Endothelial cell (in vitro differentiated cells): ENCODE measurements around the gene PRELID2. TPM values are rescaled to one million over a fixed set of nuclear protein-coding genes. Genes with fewer than 3 reads are reported as not detected.

Experiments used
- DNase-seq: peaks from one replicate; pipeline ENCODE4 v3.0.0; 2021; ENCODE audit warnings: low spot score
- H3K27ac Mint-ChIP-seq: one replicate; pipeline ENCODE4 v1.8.0; 2021; ENCODE audit warnings: mixed read lengths, inconsistent platforms; ENCODE audit not compliant: unreplicated experiment
- H3K27me3 Mint-ChIP-seq: one replicate; pipeline ENCODE4 v1.8.0; 2021; ENCODE audit warnings: mild to moderate bottlenecking, moderate library complexity, mixed read lengths, inconsistent platforms; ENCODE audit not compliant: unreplicated experiment
- H3K36me3 Mint-ChIP-seq: one replicate; pipeline ENCODE4 v1.8.0; 2021; ENCODE audit warnings: mild to moderate bottlenecking, low read depth, mixed read lengths, inconsistent platforms; ENCODE audit not compliant: unreplicated experiment
- H3K4me1 Mint-ChIP-seq: one replicate; pipeline ENCODE4 v1.8.0; 2021; ENCODE audit warnings: mild to moderate bottlenecking, mixed read lengths, inconsistent platforms; ENCODE audit not compliant: unreplicated experiment
- H3K4me3 Mint-ChIP-seq: one replicate; pipeline ENCODE4 v1.8.0; 2021; ENCODE audit warnings: mild to moderate bottlenecking, mixed read lengths, inconsistent platforms; ENCODE audit not compliant: unreplicated experiment
- H3K9me3 Mint-ChIP-seq: one replicate; pipeline ENCODE4 v1.8.0; 2021; ENCODE audit warnings: mixed read lengths, inconsistent platforms; ENCODE audit not compliant: unreplicated experiment
- total RNA-seq: library from RNA; stranded (reverse); fragmentation: NEBNext Ultra II Directional; extraction: Animal tissue kit (Norgen Biotek cat#: 25700); gene quantifications from one replicate; pipeline ENCODE4 v1.2.1, GENCODE V29; 2021; ENCODE audit not compliant: unreplicated experiment
- TF ChIP-seq, protein P1 (sequence below): fragments of 200-600 bp; sonication (generic); IDR thresholded peaks from one replicate; pipeline ENCODE4 v1.5.0; 2021; ENCODE audit warnings: antibody characterized with exemption; ENCODE audit not compliant: unreplicated experiment

The PRELID2 gene
- total RNA-seq, 1 donor from 2014 or later: 4.3 TPM

DNA sequence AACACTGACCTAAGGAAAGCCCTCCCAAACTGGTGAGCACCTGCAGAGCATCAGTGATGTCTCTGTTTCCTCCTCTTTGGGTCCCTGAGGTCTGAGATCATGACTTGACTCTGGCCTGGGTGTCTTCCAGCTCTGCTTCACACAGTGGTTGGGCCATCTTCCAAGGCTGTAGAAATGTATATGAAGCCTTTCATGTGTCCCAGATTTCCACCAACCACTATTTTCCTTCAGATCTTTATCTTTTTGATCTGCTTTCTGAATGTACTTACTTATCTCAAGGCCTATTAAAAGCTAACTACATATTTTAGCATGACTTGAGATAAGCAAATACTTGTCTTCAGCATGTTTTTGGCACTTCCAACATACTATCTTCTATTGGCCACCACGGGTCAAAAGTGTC is 47.1 kb downstream of the PRELID2 start:
- no peak for DNase-seq
- Mint-ChIP-seq H3K4me1 (peaks cover 6% of the 10 kb centered on the region), H3K27me3 (peaks cover 2% of the 10 kb centered on the region), H3K36me3 (no peaks in the 10 kb centered on the region), H3K27ac (no peak overlapping the region), H3K9me3 (no peaks in the 10 kb centered on the region), H3K4me3 (no peak overlapping the region)
- TF ChIP-seq, protein P1, sequence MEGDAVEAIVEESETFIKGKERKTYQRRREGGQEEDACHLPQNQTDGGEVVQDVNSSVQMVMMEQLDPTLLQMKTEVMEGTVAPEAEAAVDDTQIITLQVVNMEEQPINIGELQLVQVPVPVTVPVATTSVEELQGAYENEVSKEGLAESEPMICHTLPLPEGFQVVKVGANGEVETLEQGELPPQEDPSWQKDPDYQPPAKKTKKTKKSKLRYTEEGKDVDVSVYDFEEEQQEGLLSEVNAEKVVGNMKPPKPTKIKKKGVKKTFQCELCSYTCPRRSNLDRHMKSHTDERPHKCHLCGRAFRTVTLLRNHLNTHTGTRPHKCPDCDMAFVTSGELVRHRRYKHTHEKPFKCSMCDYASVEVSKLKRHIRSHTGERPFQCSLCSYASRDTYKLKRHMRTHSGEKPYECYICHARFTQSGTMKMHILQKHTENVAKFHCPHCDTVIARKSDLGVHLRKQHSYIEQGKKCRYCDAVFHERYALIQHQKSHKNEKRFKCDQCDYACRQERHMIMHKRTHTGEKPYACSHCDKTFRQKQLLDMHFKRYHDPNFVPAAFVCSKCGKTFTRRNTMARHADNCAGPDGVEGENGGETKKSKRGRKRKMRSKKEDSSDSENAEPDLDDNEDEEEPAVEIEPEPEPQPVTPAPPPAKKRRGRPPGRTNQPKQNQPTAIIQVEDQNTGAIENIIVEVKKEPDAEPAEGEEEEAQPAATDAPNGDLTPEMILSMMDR: no peak

DNA sequence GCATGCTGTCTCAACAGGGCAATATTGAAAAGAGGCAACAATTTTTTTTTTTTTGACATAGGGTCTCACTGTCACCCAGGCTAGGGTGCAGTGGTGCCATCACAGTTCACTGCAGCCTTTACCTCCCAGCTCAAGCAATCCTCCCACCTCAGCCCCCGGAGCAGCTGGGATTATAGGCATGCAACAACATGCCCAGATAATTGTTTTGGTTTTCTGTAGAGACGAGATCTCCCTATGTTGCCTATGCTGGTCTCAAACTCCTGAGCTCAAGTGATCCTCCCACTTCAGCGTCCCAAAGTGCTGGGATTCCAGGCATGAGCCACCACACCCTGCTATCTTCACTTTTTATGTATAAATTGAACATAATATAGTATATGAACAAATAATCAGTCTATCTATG is 47.6 kb downstream of the PRELID2 start:
- peaks cover 9% of the 10 kb centered on the region for H3K4me1 Mint-ChIP-seq
- no peak for DNase-seq
- H3K4me3 Mint-ChIP-seq: no peak overlapping the region
- no peak overlapping the region for H3K27ac Mint-ChIP-seq
- H3K9me3 Mint-ChIP-seq: no peaks in the 10 kb centered on the region
- H3K27me3 Mint-ChIP-seq: peaks cover 2% of the 10 kb centered on the region
- TF ChIP-seq, protein P1: no peak
- no peaks in the 10 kb centered on the region for H3K36me3 Mint-ChIP-seq

DNA sequence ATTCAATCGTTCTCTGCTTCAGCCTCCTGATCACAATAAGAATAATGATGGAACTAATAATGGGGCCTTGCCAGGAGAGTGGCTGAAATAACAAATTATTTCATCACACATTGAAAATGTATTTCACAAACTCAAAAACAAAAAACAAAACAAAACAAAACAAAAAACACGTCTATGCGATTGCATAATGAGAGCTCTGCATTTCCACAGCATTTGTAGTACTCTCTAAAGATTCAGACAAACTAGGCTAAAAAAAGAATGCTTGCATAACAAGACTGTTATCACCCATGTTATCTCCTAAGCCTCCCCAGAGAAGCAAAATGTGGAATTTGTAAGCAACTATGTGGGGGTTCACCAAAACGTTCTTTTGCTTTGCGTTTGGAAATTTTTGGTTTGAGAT is 48.1 kb downstream of the PRELID2 start:
- Mint-ChIP-seq H3K4me3 (no peak overlapping the region), H3K27me3 (peaks cover 2% of the 10 kb centered on the region), H3K4me1 (peaks cover 11% of the 10 kb centered on the region), H3K27ac (no peak overlapping the region), H3K36me3 (no peaks in the 10 kb centered on the region), H3K9me3 (no peaks in the 10 kb centered on the region)
- no peak for DNase-seq
- TF ChIP-seq, protein P1: no peak

DNA sequence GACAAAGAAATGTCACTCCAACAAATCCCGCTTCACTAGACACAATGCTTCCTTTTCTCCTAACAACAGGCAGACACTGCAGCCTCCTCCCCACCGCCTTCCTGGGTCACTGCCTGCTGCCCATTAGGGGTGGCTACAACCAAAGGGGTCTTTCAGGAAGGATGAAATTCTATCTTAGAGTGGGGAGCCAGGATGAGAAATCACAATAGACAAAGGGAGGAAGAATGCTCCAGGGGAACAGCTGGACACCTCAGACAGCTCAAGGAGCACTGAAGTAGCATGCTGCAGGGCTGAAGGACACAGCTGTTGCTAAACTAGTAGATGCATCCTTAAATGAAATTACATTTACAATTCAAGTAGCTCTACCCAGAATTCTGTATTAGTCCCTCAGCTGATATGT is 54.2 kb downstream of the PRELID2 start:
- H3K4me1 Mint-ChIP-seq: peaks cover 12% of the 10 kb centered on the region

DNA sequence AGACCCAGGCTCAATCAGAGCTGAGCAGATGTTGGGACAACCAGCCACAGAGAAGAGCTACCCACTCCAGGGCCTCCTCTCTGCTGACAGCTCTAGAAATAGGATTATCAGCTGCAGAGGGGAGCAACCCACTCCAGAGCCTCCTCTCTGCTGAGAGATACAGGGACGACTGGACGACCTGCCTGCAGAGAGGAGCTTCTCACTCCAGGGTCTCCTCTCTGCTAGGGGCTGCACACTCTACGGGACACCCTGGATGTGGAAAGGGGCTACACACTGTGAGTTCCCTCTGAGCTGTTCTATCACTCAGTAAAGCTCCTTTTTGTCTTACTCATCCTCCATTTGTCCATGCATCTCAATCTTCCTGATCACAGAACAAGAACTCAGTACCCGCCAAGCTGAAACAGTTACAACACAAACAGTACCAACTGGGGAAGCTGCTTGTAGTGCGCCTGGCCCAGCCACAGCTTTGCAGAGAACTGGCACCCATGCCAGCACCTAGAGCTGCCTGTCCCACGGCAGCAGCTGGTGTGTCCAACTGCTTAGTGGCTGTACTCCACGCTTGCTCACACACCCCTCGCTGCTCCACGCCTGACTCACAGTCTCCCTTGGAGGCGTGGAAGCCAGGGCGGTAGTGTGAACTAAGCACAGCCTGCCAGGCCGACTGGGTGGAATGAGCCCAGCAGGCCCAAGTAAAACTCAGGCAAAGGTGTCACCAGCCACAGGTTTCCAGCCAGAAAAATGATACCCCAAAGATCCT is 56.8 kb downstream of the PRELID2 start:
- no peak overlapping the region for H3K4me3 Mint-ChIP-seq
- no peaks in the 10 kb centered on the region for H3K9me3 Mint-ChIP-seq
- TF ChIP-seq, protein P1: no peak
- peaks cover 12% of the 10 kb centered on the region for H3K4me1 Mint-ChIP-seq
- H3K27ac Mint-ChIP-seq: no peak overlapping the region
- peaks cover 6% of the 10 kb centered on the region for H3K27me3 Mint-ChIP-seq
- H3K36me3 Mint-ChIP-seq: peaks cover 4% of the 10 kb centered on the region
- no peak for DNase-seq

More for the DNA sequence above, 54.2 kb downstream of the PRELID2 start:
- H3K27ac Mint-ChIP-seq: peak overlapping the region; percentile 92
- peak overlapping the region; percentile 24 for H3K4me3 Mint-ChIP-seq
- TF ChIP-seq, protein P1: no peak
- H3K9me3 Mint-ChIP-seq: no peaks in the 10 kb centered on the region
- DNase-seq: peak; percentile 13
- H3K36me3 Mint-ChIP-seq: peaks cover 4% of the 10 kb centered on the region
- H3K27me3 Mint-ChIP-seq: no peaks in the 10 kb centered on the region
